K562 (cell line): ENCODE results near the gene ARID3A. TPM values are rescaled to one million over a fixed set of nuclear protein-coding genes. Genes with fewer than 3 reads are reported as not detected.

Experiments used
- ATAC-seq: fragments of 200-7000 bp; cut with Tn5 transposase; 3 replicates; pipeline ENCODE4 v1.9.1; 2020; ENCODE audit warnings: moderate library complexity
- BruUV-seq: library from RNA; stranded (reverse); fragments of 400-500 nt; replicated peaks from 2 replicates; lab custom pipeline; 2021; lab: Mats Ljungman, UMichigan
- CTCF ChIA-PET: fragments of 300-600 bp; formaldehyde crosslinking; extraction: SDS; loops from one replicate; lab custom pipeline; 2021; ENCODE audit warnings: low intra/inter-chr PET ratio; lab: Yijun Ruan, JAX
- POLR2A ChIA-PET: fragments of 300-600, 350-650 bp; sonication (Branson Sonifier 250); formaldehyde crosslinking; extraction: SDS; loops from one replicate; lab custom pipeline; 2021; ENCODE audit warnings: antibody characterized with exemption, inconsistent platforms; lab: Yijun Ruan, JAX
- DNase-seq, 4 experiments: peaks; one replicate each; pipeline versions ENCODE4 v3.0.0 to v3.0.0-alpha.2; 2011 to 2018; ENCODE audit warnings: low spot score in 3 of 4, mixed read lengths in 3 of 4; ENCODE audit errors: extremely low read depth in 1 of 4
- FAIRE-seq: peaks from 2 replicates; lab custom pipeline; 2011; peaks lifted over from hg19 to GRCh38; lab: Jason Lieb, UNC
- H2AFZ ChIP-seq: 2 replicates; pipeline ENCODE4 v1.6.0; 2011; ENCODE audit warnings: low read depth, low read length, control low read depth, inconsistent platforms
- H3K27ac ChIP-seq: fragments of 200-600 bp; 3 replicates; pipeline ENCODE4 v1.8.0; 2011; ENCODE audit warnings: low read depth, mild to moderate bottlenecking, control low read depth, inconsistent platforms, low read length, moderate library complexity, mixed read lengths; ENCODE audit errors: extremely low read depth
- H3K27me3 ChIP-seq, 2 experiments: fragments of 300-600 bp in 1 of 2; 2 replicates in 1 of 2; 3 replicates in 1 of 2; pipeline versions ENCODE4 v1.6.0 to v1.8.0; 2011; ENCODE audit warnings: inconsistent platforms in 2 of 2, low read length in 2 of 2, mild to moderate bottlenecking in 1 of 2, mixed read lengths in 1 of 2, moderate library complexity in 1 of 2; ENCODE audit not compliant: control insufficient read depth in 2 of 2, insufficient read depth in 2 of 2
- H3K36me3 ChIP-seq: fragments of 300-600 bp; 3 replicates; pipeline ENCODE4 v1.8.0; 2011; ENCODE audit warnings: mild to moderate bottlenecking, low read length, inconsistent platforms; ENCODE audit not compliant: control insufficient read depth, insufficient read depth
- H3K4me1 ChIP-seq, 2 experiments: fragments of 200-600 bp in 1 of 2; replicated peaks in 1 of 2; 2 replicates in 1 of 2; 3 replicates in 1 of 2; pipeline versions ENCODE4 v1.5.1 to v1.8.0; 2011; ENCODE audit warnings: inconsistent platforms in 2 of 2, low read length in 2 of 2, mild to moderate bottlenecking in 1 of 2, mixed read lengths in 1 of 2, moderate library complexity in 1 of 2; ENCODE audit not compliant: control insufficient read depth in 2 of 2, insufficient read depth in 2 of 2
- H3K4me2 ChIP-seq: 2 replicates; pipeline ENCODE4 v1.6.1; 2011; ENCODE audit warnings: low read length, control low read depth, inconsistent platforms, mixed read lengths; ENCODE audit not compliant: insufficient read depth
- H3K4me3 ChIP-seq: fragments of 200-600 bp; sonication (generic), shearing (Covaris generic); 2 replicates; pipeline ENCODE4 v1.5.1; 2016; ENCODE audit warnings: control low read depth, inconsistent platforms
- H3K79me2 ChIP-seq: fragments of 200-600 bp; 3 replicates; pipeline ENCODE4 v1.8.0; 2011; ENCODE audit warnings: low read length, inconsistent platforms; ENCODE audit not compliant: control insufficient read depth, insufficient read depth
- H3K9ac ChIP-seq, 2 experiments: 2 replicates each; pipeline versions ENCODE4 v1.6.0 to v1.6.1; 2011; ENCODE audit warnings: low read depth in 2 of 2, low read length in 2 of 2, control low read depth in 1 of 2, inconsistent platforms in 1 of 2, mild to moderate bottlenecking in 1 of 2, mixed read lengths in 1 of 2; ENCODE audit not compliant: insufficient read depth in 1 of 2
- H3K9me1 ChIP-seq: one replicate; pipeline ENCODE4 v1.6.0; 2011; ENCODE audit warnings: inconsistent platforms, mild to moderate bottlenecking, low read length, moderate library complexity; ENCODE audit not compliant: control insufficient read depth, insufficient read depth
- H3K9me3 ChIP-seq: replicated peaks from 2 replicates; pipeline ENCODE4 v1.5.1; 2011; ENCODE audit warnings: low read depth, low read length, inconsistent platforms; ENCODE audit not compliant: control insufficient read depth, insufficient read depth
- H4K20me1 ChIP-seq: replicated peaks from 2 replicates; pipeline ENCODE4 v1.6.1; 2011; ENCODE audit warnings: low read length, inconsistent platforms, mixed read lengths; ENCODE audit not compliant: control insufficient read depth, insufficient read depth
- ARID2 ChIP-seq: fragments of 450-650 bp; IDR thresholded peaks from 2 replicates; pipeline ENCODE4 v1.6.1; 2017; ENCODE audit warnings: antibody characterized with exemption, mild to moderate bottlenecking
- ARNT ChIP-seq, 2 experiments: fragments of 450-650 bp; IDR thresholded peaks; 2 replicates each; pipeline ENCODE4 v1.6.1; 2016; ENCODE audit warnings: mild to moderate bottlenecking in 1 of 2
- ATF7 ChIP-seq: fragments of 450-650 bp; IDR thresholded peaks from 2 replicates; pipeline ENCODE4 v1.7.1; 2014; ENCODE audit warnings: mild to moderate bottlenecking, moderate library complexity
- CBFA2T2 ChIP-seq: fragments of 450-650 bp; conservative IDR thresholded peaks from 2 replicates; pipeline ENCODE4 v1.6.1; 2017; ENCODE audit warnings: mild to moderate bottlenecking
- CBFA2T3 ChIP-seq: fragments of 450-650 bp; IDR thresholded peaks from 2 replicates; pipeline ENCODE4 v1.6.1; 2017
- CBX1 ChIP-seq: sonication (generic); IDR thresholded peaks from 2 replicates; pipeline ENCODE4 v1.6.1; 2016; ENCODE audit warnings: antibody characterized with exemption, low read depth, mild to moderate bottlenecking
- GTF3C2 ChIP-seq: IDR thresholded peaks from 3 replicates; pipeline ENCODE4 v1.6.1; 2011; ENCODE audit warnings: borderline replicate concordance, mild to moderate bottlenecking, moderate library complexity; ENCODE audit not compliant: insufficient read length; ENCODE audit errors: extremely low read depth
- RBM34 ChIP-seq: fragments of 200-400 bp; formaldehyde crosslinking; IDR thresholded peaks from 2 replicates; pipeline ENCODE4 v1.6.1; 2018; ENCODE audit warnings: low read length, borderline replicate concordance; ENCODE audit not compliant: insufficient read depth
- SMARCE1 ChIP-seq: fragments of 450-650 bp; IDR thresholded peaks from 2 replicates; pipeline ENCODE4 v1.7.1; 2016; ENCODE audit warnings: mild to moderate bottlenecking
- SMC3 ChIP-seq: conservative IDR thresholded peaks from 2 replicates; pipeline ENCODE4 v1.6.1; 2011; ENCODE audit warnings: low read depth, low read length, improper control_type of control experiment; ENCODE audit not compliant: insufficient read depth
- TSHZ1 ChIP-seq: fragments of 250-450 bp; sonication (Bioruptor Pico); IDR thresholded peaks from 2 replicates; pipeline ENCODE4 v1.4.0; 2020; ENCODE audit warnings: mild to moderate bottlenecking, moderate library complexity
- YBX1 ChIP-seq: fragments of 450-650 bp; IDR thresholded peaks from 2 replicates; pipeline ENCODE4 v1.7.1; 2016; ENCODE audit warnings: mild to moderate bottlenecking
- ZKSCAN8 ChIP-seq: fragments of 200-800 bp; sonication (Bioruptor generic); IDR thresholded peaks from 2 replicates; pipeline ENCODE4 v1.6.1; 2016; ENCODE audit warnings: missing genetic modification characterization, missing compliant biosample characterization
- ZNF41 ChIP-seq: fragments of 250-450 bp; sonication (Bioruptor Pico); conservative IDR thresholded peaks from 2 replicates; pipeline ENCODE4 v1.4.0; 2020; ENCODE audit warnings: mild to moderate bottlenecking
- WGBS: fragments of 100-300 bp; shearing (Covaris generic); methylation state at CpG from one replicate; pipeline ENCODE4 v1.1.6; 2016; ENCODE audit warnings: low coverage, mixed read lengths; ENCODE audit not compliant: insufficient coverage; ENCODE audit errors: missing lambda C conversion rate; 5-methylcytosine and 5-hydroxymethylcytosine counted together
- in situ Hi-C: fragments of 300-500 bp; cut with MboI; formaldehyde crosslinking; loops from 4 replicates; pipeline ENCODE4 v1.15.0; 2018; ENCODE audit warnings: inconsistent platforms, mixed read lengths
- intact Hi-C: fragments of 100-400 bp; cut with micrococcal nuclease; formaldehyde crosslinking; loops from 2 replicates; pipeline ENCODE4 v1.14.2; 2022
- polyA plus RNA-seq, 8 experiments: library from polyadenylated mRNA; depleted of rRNA in 4 of 8; stranded (reverse) in 5 of 8; unstranded in 3 of 8; fragments of >200 nt; fragmentation: Nextera tagmentation in 2 of 8; fragmentation: Illumina TruSeq in 1 of 8; extraction: Ambion mirVana in 2 of 8; extraction: Trizol in 1 of 8; gene quantifications; 2 replicates each; pipeline versions ENCODE4 v1.2.1 to v1.2.3, GENCODE V29; 2011 to 2014; ENCODE audit warnings: inconsistent platforms in 1 of 8, missing spikeins in 1 of 8
- total RNA-seq, 7 experiments: library from RNA; depleted of rRNA in 6 of 7; stranded (reverse); fragments of >200 nt in 6 of 7; fragmentation: Illumina TruSeq in 2 of 7; extraction: Trizol in 2 of 7; gene quantifications; 2 replicates each; pipeline versions ENCODE4 v1.2.1 to v1.2.3, GENCODE V29; 2011 to 2021; ENCODE audit warnings: low replicate concordance in 1 of 7
- TF ChIP-seq, protein P1 (sequence below): fragments of 250-450 bp; sonication (Bioruptor Pico); IDR thresholded peaks from 2 replicates; pipeline ENCODE4 v1.6.1; 2021; ENCODE audit warnings: mild to moderate bottlenecking
- TF ChIP-seq, protein P2 (sequence below): fragments of 450-650 bp; formaldehyde crosslinking; IDR thresholded peaks from 2 replicates; pipeline ENCODE4 v1.4.0; 2022; ENCODE audit warnings: mild to moderate bottlenecking, moderate library complexity

ARID3A gene
- total and polyA plus RNA-seq, 9 of the 15 experiments (the other 6 are each of a cell fraction or from before 2014, with no cell fraction given) = 1.4 to 118 (median 31.2) TPM

GRCh38 chr19:966485-967088 lies 40.8 kb downstream of the ARID3A start:
- no peaks in the 10 kb centered on the region for H3K9me1 ChIP-seq
- ChIA-PET POLR2A (interaction anchor here (0.7 kb wide), 1 partner anchor 11 kb away, joined by 3 read pairs; no protein-coding TSS in a partner anchor), CTCF (no interaction called here)
- in situ Hi-C loops = no loop called here
- no peak overlapping the region for H3K27ac ChIP-seq
- DNase-seq (no peak), ATAC-seq (no peak), FAIRE-seq (no peak)
- BruUV-seq = no TSS peak
- no peaks in the 10 kb centered on the region for H3K27me3 ChIP-seq
- no peak overlapping the region for H3K4me2 ChIP-seq
- intact Hi-C loops = no loop called here
- H3K4me3 ChIP-seq = no peak overlapping the region
- peaks cover 20% of the 10 kb centered on the region for H3K79me2 ChIP-seq
- H3K36me3 ChIP-seq = peaks cover 82% of the 10 kb centered on the region
- WGBS = 91% methylated on average over 15 of the region's 17 CpGs
- no peak overlapping the region for H3K9ac ChIP-seq
- H4K20me1 ChIP-seq = no peaks in the 10 kb centered on the region
- H2AFZ ChIP-seq = no peak overlapping the region
- H3K4me1 ChIP-seq = peaks cover 15 to 35% of the 10 kb centered on the region in 2 experiments
- H3K9me3 ChIP-seq = peaks cover 32% of the 10 kb centered on the region
- TF ChIP-seq ARID2 = no peak
- TF ChIP-seq TSHZ1 (CRISPR knock-in tag) = no peak
- TF ChIP-seq CBFA2T3 = no peak
- TF ChIP-seq CBX1 = no peak
- no peak for TF ChIP-seq YBX1
- TF ChIP-seq GTF3C2 = no peak
- TF ChIP-seq, protein P1, sequence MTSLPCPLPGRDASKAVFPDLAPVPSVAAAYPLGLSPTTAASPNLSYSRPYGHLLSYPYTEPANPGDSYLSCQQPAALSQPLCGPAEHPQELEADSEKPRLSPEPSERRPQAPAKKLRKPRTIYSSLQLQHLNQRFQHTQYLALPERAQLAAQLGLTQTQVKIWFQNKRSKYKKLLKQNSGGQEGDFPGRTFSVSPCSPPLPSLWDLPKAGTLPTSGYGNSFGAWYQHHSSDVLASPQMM = no peak
- no peak for TF ChIP-seq CBFA2T2
- no peak for TF ChIP-seq ZKSCAN8 (CRISPR knock-in tag)
- 0 out of 4 replicates have a peak, but pooled peaks of 1 of the 2 experiments have one; percentile 24 for TF ChIP-seq ARNT (IDR thresholded peaks at IDR 0.05)
- TF ChIP-seq SMARCE1 = no peak
- TF ChIP-seq, protein P2, sequence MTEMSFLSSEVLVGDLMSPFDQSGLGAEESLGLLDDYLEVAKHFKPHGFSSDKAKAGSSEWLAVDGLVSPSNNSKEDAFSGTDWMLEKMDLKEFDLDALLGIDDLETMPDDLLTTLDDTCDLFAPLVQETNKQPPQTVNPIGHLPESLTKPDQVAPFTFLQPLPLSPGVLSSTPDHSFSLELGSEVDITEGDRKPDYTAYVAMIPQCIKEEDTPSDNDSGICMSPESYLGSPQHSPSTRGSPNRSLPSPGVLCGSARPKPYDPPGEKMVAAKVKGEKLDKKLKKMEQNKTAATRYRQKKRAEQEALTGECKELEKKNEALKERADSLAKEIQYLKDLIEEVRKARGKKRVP (CRISPR knock-in tag) = no peak
- no peak for TF ChIP-seq RBM34
- no peak for TF ChIP-seq SMC3
- TF ChIP-seq ATF7 = no peak
- no peak for TF ChIP-seq ZNF41
